H9 (cell line): ENCODE results near the gene RYR3. TPM values are rescaled to one million over a fixed set of nuclear protein-coding genes. Genes with fewer than 3 reads are reported as not detected.

ENCODE experiments used
- DNase-seq: peaks from one replicate; pipeline ENCODE4 v3.0.0-alpha.2; 2017
- H2AFZ ChIP-seq: one replicate; pipeline ENCODE4 v1.6.1; 2013; ENCODE audit warnings: mild to moderate bottlenecking, low read length, control low read depth, moderate library complexity
- H2AK5ac ChIP-seq: 2 replicates; pipeline ENCODE4 v1.6.1; 2013; ENCODE audit warnings: low read length, control low read depth, mixed read lengths; ENCODE audit not compliant: insufficient read length
- H2BK120ac ChIP-seq: one replicate; pipeline ENCODE4 v1.6.1; 2013; ENCODE audit warnings: low read depth, mild to moderate bottlenecking, low read length, control low read depth, inconsistent platforms; ENCODE audit not compliant: poor library complexity, severe bottlenecking
- H2BK12ac ChIP-seq: 2 replicates; pipeline ENCODE4 v1.6.1; 2013; ENCODE audit warnings: low read length, control low read depth, mixed read lengths, low read depth; ENCODE audit not compliant: insufficient read length
- H2BK15ac ChIP-seq: 2 replicates; pipeline ENCODE4 v1.6.1; 2013; ENCODE audit warnings: low read depth, low read length, control low read depth
- H2BK20ac ChIP-seq: one replicate; pipeline ENCODE4 v1.6.1; 2013; ENCODE audit warnings: low read depth, mild to moderate bottlenecking, low read length, control low read depth, inconsistent platforms; ENCODE audit not compliant: poor library complexity, severe bottlenecking
- H2BK5ac ChIP-seq: 2 replicates; pipeline ENCODE4 v1.6.1; 2013; ENCODE audit warnings: low read length, control low read depth, mixed read lengths; ENCODE audit not compliant: insufficient read length
- H3K14ac ChIP-seq: 2 replicates; pipeline ENCODE4 v1.6.1; 2013; ENCODE audit warnings: low read length, control low read depth; ENCODE audit not compliant: insufficient read depth
- H3K18ac ChIP-seq: 2 replicates; pipeline ENCODE4 v1.6.1; 2013; ENCODE audit warnings: low read depth, mild to moderate bottlenecking, mixed read lengths, low read length, control low read depth; ENCODE audit not compliant: insufficient read length
- H3K23ac ChIP-seq: 2 replicates; pipeline ENCODE4 v1.6.1; 2013; ENCODE audit warnings: low read length, control low read depth, mixed read lengths, low read depth; ENCODE audit not compliant: insufficient read length
- H3K23me2 ChIP-seq: 2 replicates; pipeline ENCODE4 v1.6.1; 2013; ENCODE audit warnings: low read depth, mild to moderate bottlenecking, mixed read lengths, low read length, control low read depth; ENCODE audit not compliant: insufficient read length, poor library complexity, severe bottlenecking
- H3K27ac ChIP-seq: 2 replicates; pipeline ENCODE4 v1.5.1; 2013; ENCODE audit warnings: low read length, control low read depth, mixed read lengths, low read depth; ENCODE audit not compliant: insufficient read length
- H3K27me3 ChIP-seq: 2 replicates; pipeline ENCODE4 v1.6.1; 2013; ENCODE audit warnings: low read length, control low read depth, inconsistent platforms; ENCODE audit not compliant: insufficient read depth
- H3K4ac ChIP-seq: 2 replicates; pipeline ENCODE4 v1.6.1; 2013; ENCODE audit warnings: low read depth, mild to moderate bottlenecking, control low read depth, inconsistent platforms, low read length, moderate library complexity
- H3K4me1 ChIP-seq: 2 replicates; pipeline ENCODE4 v1.6.1; 2013; ENCODE audit warnings: low read length, control low read depth, inconsistent platforms; ENCODE audit not compliant: insufficient read depth
- H3K4me2 ChIP-seq: 2 replicates; pipeline ENCODE4 v1.6.1; 2013; ENCODE audit warnings: low read length, control low read depth, mixed read lengths; ENCODE audit not compliant: insufficient read length, insufficient read depth
- H3K56ac ChIP-seq: 2 replicates; pipeline ENCODE4 v1.6.1; 2013; ENCODE audit warnings: low read depth, mild to moderate bottlenecking, mixed read lengths, low read length, control low read depth; ENCODE audit not compliant: insufficient read length
- H3K79me1 ChIP-seq: 2 replicates; pipeline ENCODE4 v1.6.1; 2013; ENCODE audit warnings: low read depth, mild to moderate bottlenecking, moderate library complexity, low read length, control low read depth, inconsistent platforms; ENCODE audit not compliant: insufficient read depth, poor library complexity, severe bottlenecking
- H3K79me2 ChIP-seq: 2 replicates; pipeline ENCODE4 v1.6.1; 2013; ENCODE audit warnings: low read length, control low read depth, inconsistent platforms; ENCODE audit not compliant: insufficient read depth
- H3K9ac ChIP-seq: 2 replicates; pipeline ENCODE4 v1.6.1; 2013; ENCODE audit warnings: low read length, control low read depth, mixed read lengths; ENCODE audit not compliant: insufficient read length; ENCODE audit errors: extremely low read depth
- H3K9me3 ChIP-seq: one replicate; pipeline ENCODE4 v1.6.1; 2013; ENCODE audit warnings: low read depth, low read length, inconsistent platforms; ENCODE audit not compliant: control insufficient read depth
- H3T11ph ChIP-seq: one replicate; pipeline ENCODE4 v1.6.1; 2013; ENCODE audit warnings: mild to moderate bottlenecking, low read length, control low read depth, inconsistent platforms
- H4K20me1 ChIP-seq: one replicate; pipeline ENCODE4 v1.6.1; 2013; ENCODE audit not compliant: control insufficient read depth, insufficient read length, insufficient read depth
- H4K5ac ChIP-seq: 2 replicates; pipeline ENCODE4 v1.6.1; 2013; ENCODE audit warnings: low read depth, mild to moderate bottlenecking, mixed read lengths, low read length, control low read depth; ENCODE audit not compliant: insufficient read length
- H4K8ac ChIP-seq: replicated peaks from 2 replicates; pipeline ENCODE4 v1.6.1; 2013; ENCODE audit warnings: low read length, control low read depth, mixed read lengths, low read depth; ENCODE audit not compliant: insufficient read length
- H4K91ac ChIP-seq: 2 replicates; pipeline ENCODE4 v1.6.1; 2013; ENCODE audit warnings: low read depth, mild to moderate bottlenecking, moderate library complexity, mixed read lengths, low read length, control low read depth; ENCODE audit not compliant: insufficient read length
- H3K27ac Mint-ChIP-seq, 3 experiments: 2 replicates in 2 of 3; 3 replicates in 1 of 3; pipeline ENCODE4 v1.8.0; 2020 to 2021; ENCODE audit warnings: mixed read lengths in 3 of 3, mild to moderate bottlenecking in 1 of 3, moderate library complexity in 1 of 3
- H3K27me3 Mint-ChIP-seq: 2 replicates; pipeline ENCODE4 v1.8.0; 2021; ENCODE audit warnings: low read depth, mild to moderate bottlenecking, moderate library complexity, mixed read lengths
- H3K36me3 Mint-ChIP-seq, 3 experiments: 2 replicates in 2 of 3; 3 replicates in 1 of 3; pipeline ENCODE4 v1.8.0; 2020 to 2021; ENCODE audit warnings: low read depth in 3 of 3, mixed read lengths in 3 of 3; ENCODE audit not compliant: insufficient read depth in 1 of 3
- H3K4me1 Mint-ChIP-seq, 2 experiments: 2 replicates each; pipeline ENCODE4 v1.8.0; 2020; ENCODE audit warnings: mixed read lengths in 2 of 2
- H3K4me3 Mint-ChIP-seq, 2 experiments: 2 replicates in 1 of 2; 3 replicates in 1 of 2; pipeline ENCODE4 v1.8.0; 2020 to 2021; ENCODE audit warnings: mild to moderate bottlenecking in 2 of 2, mixed read lengths in 2 of 2, moderate library complexity in 1 of 2
- H3K9me3 Mint-ChIP-seq, 2 experiments: 2 replicates in 1 of 2; 3 replicates in 1 of 2; pipeline ENCODE4 v1.8.0; 2020; ENCODE audit warnings: mild to moderate bottlenecking in 2 of 2, mixed read lengths in 2 of 2, moderate library complexity in 1 of 2
- CTCF ChIP-seq: fragments of 200-600 bp; sonication (generic); conservative IDR thresholded peaks from 3 replicates; pipeline ENCODE4 v1.8.0; 2021; ENCODE audit warnings: antibody characterized with exemption, mild to moderate bottlenecking
- WGBS: extraction: QIAGEN DNeasy Blood & Tissue Kit; methylation state at CpG from one replicate; pipeline ENCODE4 v1.1.7; 2013; ENCODE audit warnings: missing lambda C conversion rate, low lambda C conversion rate, mixed read lengths; ENCODE audit not compliant: insufficient read length; ENCODE audit errors: extremely low coverage; 5-methylcytosine and 5-hydroxymethylcytosine counted together
- total RNA-seq: library from RNA; stranded (reverse); gene quantifications from 2 replicates; pipeline ENCODE4 v1.2.1, GENCODE V29; 2021

The RYR3 gene
- total RNA-seq, 1 experiment from 2014 or later, result 0.85 TPM

DNA sequence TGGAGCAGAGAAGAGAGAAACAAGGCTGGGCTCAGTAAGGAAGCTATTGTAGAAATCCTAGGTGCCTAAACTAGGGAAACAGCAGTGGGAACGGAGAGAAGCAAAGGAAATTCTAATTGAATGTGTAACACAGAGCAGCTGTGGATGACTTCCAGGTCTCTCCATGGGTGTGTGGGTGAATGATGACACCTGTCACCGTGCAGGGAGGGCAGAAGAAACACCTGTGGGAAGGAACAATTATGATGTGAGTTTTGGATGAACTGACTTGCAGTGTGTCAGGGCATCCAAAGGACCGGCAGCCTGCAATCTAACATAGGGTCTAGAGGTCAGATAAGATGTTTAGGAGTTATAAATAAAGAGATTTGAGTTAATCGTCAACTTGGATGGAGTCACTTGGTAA, 144.2 kb downstream of the RYR3 start:
- Histone ChIP-seq H3K14ac (no peak overlapping the region), H3K9ac (no peak overlapping the region), H4K5ac (no peak overlapping the region), H2BK120ac (no peak overlapping the region), H3K56ac (no peak overlapping the region), H3T11ph (no peak overlapping the region), H2BK5ac (no peak overlapping the region), H4K91ac (no peak overlapping the region), H3K4ac (no peak overlapping the region), H3K4me1 (peaks cover 2% of the 10 kb centered on the region; the same call in 1 of the 2 replicates), H2BK20ac (no peak overlapping the region), H2AFZ (no peak overlapping the region), H2BK12ac (no peak overlapping the region), H3K79me2 (no peaks in the 10 kb centered on the region), H4K8ac (no peak overlapping the region), H3K27ac (no peak overlapping the region), H3K23me2 (no peaks in the 10 kb centered on the region), H3K27me3 (no peaks in the 10 kb centered on the region), H3K18ac (no peak overlapping the region), H2BK15ac (no peak overlapping the region), H3K4me2 (no peak overlapping the region), H4K20me1 (no peaks in the 10 kb centered on the region), H3K9me3 (no peaks in the 10 kb centered on the region), H2AK5ac (no peak overlapping the region), H3K79me1 (no peaks in the 10 kb centered on the region), H3K23ac (no peak overlapping the region)
- Mint-ChIP-seq H3K27ac (no peak overlapping the region), H3K36me3 (no peaks in the 10 kb centered on the region), H3K27me3 (peaks cover 3% of the 10 kb centered on the region), H3K9me3 (no peaks in the 10 kb centered on the region; a peak in 1 of 5 replicates), H3K4me3 (no peak overlapping the region), H3K4me1 (peaks cover 6 to 9% of the 10 kb centered on the region in 2 experiments)
- DNase-seq, result no peak
- no CpG with 5 or more reads among the region's 4 CpGs for WGBS
- no peak for TF ChIP-seq CTCF
